ENCODE results near the gene C1orf50.

The C1orf50 gene

DNA sequence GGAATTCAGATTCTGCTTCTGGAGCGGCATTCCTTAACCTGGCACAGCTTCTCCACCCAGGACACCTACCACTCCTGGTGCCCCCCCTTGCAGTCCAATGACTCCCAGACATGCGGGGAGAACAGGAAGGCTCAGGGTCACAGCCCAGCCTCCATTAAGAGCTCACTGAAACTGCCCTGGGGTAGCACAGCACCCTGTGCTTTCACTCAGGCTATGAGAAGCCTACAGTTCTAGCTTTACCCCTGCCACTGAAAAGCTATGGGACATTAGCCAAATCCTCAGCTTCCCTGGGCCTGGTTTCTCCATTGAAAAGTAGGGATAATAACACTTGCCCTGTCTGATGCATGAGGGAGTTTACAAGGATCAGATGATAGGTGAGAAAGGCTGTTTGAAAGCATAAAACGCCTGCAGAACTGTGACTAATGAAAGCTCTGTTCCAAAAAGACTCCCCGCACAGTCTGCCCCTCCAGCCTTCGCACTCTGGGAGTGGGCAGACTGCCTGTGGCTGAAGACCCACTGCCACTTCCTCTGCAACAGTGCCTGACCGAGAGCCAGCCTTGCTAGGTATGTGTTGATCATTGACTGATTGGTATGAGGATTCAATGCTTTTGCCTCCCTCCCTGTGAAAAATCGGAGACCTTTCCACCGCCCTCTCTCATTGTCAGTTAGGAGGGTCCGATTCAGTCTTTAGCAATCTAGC lies 24.3 kb upstream of the C1orf50 start:
- DNase-seq (ENCODE audit: low spot score) = no peak
- in situ Hi-C loops (cut with MboI; ENCODE audit: low pct_unique_long_range_greater_than_20kb, low sequenced_read_pairs, unreplicated experiment) = loop anchor here (10.0 to 25.0 kb wide), 2 partner anchors 168 to 405 kb away; partner anchors contain the start of gene FOXJ3
- TF ChIP-seq, protein P1, sequence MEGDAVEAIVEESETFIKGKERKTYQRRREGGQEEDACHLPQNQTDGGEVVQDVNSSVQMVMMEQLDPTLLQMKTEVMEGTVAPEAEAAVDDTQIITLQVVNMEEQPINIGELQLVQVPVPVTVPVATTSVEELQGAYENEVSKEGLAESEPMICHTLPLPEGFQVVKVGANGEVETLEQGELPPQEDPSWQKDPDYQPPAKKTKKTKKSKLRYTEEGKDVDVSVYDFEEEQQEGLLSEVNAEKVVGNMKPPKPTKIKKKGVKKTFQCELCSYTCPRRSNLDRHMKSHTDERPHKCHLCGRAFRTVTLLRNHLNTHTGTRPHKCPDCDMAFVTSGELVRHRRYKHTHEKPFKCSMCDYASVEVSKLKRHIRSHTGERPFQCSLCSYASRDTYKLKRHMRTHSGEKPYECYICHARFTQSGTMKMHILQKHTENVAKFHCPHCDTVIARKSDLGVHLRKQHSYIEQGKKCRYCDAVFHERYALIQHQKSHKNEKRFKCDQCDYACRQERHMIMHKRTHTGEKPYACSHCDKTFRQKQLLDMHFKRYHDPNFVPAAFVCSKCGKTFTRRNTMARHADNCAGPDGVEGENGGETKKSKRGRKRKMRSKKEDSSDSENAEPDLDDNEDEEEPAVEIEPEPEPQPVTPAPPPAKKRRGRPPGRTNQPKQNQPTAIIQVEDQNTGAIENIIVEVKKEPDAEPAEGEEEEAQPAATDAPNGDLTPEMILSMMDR (IDR thresholded peaks at IDR 0.05; ENCODE audit: extremely low read depth, insufficient read depth, missing control alignments) = no peak

DNA sequence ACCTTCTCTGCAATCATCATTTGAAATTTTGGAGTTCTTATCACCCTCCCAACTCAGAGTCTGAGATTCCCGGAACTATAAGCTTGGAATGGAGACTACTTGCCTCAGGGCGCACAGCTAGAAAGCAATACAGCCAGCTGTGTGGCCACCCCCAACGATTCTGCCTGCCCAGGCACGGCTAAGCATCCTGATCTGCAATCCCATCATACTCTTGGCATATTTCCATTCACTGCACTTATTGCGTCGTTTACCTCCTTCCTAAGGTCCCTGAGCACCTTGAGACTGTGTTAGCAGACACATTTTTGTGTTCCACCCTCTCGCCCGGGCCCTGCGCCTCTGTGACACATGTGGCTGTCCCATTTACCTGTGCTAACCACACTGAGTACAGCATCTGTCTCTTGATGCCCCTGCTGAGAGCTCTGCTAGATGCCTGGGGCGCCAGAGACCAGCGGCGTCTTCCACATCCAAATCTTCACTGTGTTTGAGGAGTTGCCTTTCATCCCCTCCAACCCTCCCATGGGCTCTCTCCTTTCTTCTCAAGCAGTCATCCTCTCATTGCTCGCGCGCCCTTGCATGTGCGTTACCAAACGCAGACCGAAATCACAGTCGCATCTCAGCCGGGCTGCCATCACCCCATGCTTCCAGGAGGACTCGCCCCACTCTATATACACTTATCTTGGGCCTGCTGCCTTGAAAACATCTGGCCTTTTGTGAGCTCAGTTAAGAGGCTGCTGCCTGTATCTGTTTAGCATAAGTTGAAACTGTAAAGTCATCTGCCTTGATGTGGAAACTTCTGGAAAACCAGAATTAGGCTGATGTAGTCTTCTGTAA lies 23.5 kb upstream of the C1orf50 start:
- DNase-seq (ENCODE audit: low spot score) = no peak
- in situ Hi-C loops (cut with MboI; ENCODE audit: low pct_unique_long_range_greater_than_20kb, low sequenced_read_pairs, unreplicated experiment) = loop anchor here (10.0 to 25.0 kb wide), 2 partner anchors 169 to 406 kb away; partner anchors contain the start of gene FOXJ3
- TF ChIP-seq, protein P1 (IDR thresholded peaks at IDR 0.05; ENCODE audit: extremely low read depth, insufficient read depth, missing control alignments) = no peak

DNA sequence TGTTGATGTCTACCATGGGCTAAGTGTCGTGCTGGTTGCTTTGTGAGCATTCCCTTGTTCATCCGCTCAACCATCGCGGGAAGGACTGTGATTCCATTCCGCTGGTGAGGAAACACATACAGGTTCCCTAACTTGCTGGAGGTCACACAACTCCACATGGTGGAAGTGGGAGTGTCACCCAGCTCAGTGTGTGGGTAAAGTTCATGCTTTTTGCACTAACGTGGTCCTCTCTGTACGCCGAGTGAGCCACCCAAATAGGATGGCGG lies 23.0 kb upstream of the C1orf50 start:
- TF ChIP-seq, protein P1 (IDR thresholded peaks at IDR 0.05; ENCODE audit: extremely low read depth, insufficient read depth, missing control alignments) = no peak
- DNase-seq (ENCODE audit: low spot score) = no peak
- in situ Hi-C loops (cut with MboI; ENCODE audit: low pct_unique_long_range_greater_than_20kb, low sequenced_read_pairs, unreplicated experiment) = loop anchor here (10.0 to 25.0 kb wide), 2 partner anchors 169 to 407 kb away; partner anchors contain the start of gene FOXJ3

DNA sequence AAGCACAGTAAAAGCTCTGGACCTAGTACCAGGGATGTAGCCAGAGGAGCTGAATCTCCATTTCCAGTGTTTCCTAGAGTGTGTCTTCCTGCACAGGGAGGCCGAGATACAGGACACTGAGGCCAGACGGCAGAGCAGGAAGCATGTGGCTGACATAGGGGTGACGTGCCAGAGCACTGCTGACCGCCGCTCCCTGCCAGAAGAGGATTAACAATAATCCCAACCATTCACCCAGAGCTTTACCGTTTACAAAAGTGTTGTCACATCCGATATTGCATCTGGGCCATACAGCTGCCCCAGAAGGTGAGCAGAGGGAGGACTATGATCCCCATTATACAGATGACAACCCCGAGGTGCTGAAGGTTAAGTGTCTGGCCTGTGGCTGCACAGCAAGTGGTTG lies 21.2 kb upstream of the C1orf50 start:
- in situ Hi-C loops (cut with MboI; ENCODE audit: low pct_unique_long_range_greater_than_20kb, low sequenced_read_pairs, unreplicated experiment) = loop anchor here (10.0 to 25.0 kb wide), 2 partner anchors 171 to 409 kb away; partner anchors contain the start of gene FOXJ3
- DNase-seq (ENCODE audit: low spot score) = no peak
- TF ChIP-seq, protein P1 (IDR thresholded peaks at IDR 0.05; ENCODE audit: extremely low read depth, insufficient read depth, missing control alignments) = no peak

DNA sequence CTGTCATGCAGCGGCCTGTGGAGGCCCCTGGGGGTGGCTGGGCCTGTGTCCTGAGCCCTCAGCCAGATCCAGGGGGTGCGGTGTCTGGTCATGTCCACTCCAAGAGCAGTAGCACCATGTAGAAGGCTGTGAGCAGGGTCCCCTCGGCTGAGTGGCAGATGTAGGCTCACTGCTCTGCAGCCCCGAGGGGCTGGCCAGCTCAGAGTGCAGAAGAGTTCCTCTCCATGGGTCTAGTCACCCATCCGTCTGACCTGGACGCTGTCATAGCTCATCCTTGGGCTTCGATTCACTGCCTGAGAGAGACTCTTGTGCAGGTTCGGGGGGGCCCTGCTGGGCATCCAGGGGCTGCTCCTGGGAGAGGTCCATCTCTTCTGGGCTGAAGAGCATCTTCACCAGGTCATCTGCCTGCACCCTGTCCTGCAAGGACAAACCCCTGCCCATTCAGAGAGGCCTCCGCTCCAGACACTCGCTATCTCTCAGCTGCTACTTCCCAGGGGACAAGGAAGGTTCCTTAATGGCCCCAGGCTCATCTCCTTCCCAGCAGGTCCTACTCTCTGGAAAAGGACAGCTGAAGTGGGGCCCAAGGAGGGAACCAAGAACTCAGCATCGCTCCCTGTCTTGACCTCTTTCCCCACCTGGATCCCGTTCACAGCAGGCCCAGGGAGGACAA lies 20.5 kb upstream of the C1orf50 start:
- no peak for DNase-seq (ENCODE audit: low spot score)
- TF ChIP-seq, protein P1 (IDR thresholded peaks at IDR 0.05; ENCODE audit: extremely low read depth, insufficient read depth, missing control alignments) = no peak
- in situ Hi-C loops (cut with MboI; ENCODE audit: low pct_unique_long_range_greater_than_20kb, low sequenced_read_pairs, unreplicated experiment) = loop anchor here (10.0 to 25.0 kb wide), 2 partner anchors 172 to 409 kb away; partner anchors contain the start of gene FOXJ3

DNA sequence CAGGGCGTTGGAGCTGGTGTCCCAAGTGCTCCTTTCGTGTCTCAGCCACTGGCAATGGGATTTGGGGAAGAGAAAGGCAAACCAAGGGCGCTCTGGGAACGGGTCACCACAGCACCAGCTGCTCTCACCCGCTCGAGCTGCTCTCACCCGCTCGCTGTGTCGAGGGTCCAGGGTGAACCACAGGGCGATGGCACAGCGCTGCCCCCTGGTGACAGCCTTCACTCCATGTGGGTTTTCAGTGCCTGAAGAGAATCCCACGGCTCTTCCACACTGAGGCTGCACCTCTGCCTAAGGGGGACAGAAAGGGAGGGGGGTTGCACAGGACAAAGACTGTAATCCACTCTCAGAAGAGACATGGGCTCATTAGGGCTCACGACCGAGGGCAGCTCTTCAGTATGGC lies 19.9 kb upstream of the C1orf50 start:
- in situ Hi-C loops (cut with MboI; ENCODE audit: low pct_unique_long_range_greater_than_20kb, low sequenced_read_pairs, unreplicated experiment) = loop anchor here (10.0 to 25.0 kb wide), 2 partner anchors 172 to 410 kb away; partner anchors contain the start of gene FOXJ3
- TF ChIP-seq, protein P1 (IDR thresholded peaks at IDR 0.05; ENCODE audit: extremely low read depth, insufficient read depth, missing control alignments) = peak; percentile 53
- peak; percentile 58 for DNase-seq (ENCODE audit: low spot score)

Data from GM13977 (cell line).